Measurements from ENCODE around the gene NUDT14.

Gene NUDT14

DNA sequence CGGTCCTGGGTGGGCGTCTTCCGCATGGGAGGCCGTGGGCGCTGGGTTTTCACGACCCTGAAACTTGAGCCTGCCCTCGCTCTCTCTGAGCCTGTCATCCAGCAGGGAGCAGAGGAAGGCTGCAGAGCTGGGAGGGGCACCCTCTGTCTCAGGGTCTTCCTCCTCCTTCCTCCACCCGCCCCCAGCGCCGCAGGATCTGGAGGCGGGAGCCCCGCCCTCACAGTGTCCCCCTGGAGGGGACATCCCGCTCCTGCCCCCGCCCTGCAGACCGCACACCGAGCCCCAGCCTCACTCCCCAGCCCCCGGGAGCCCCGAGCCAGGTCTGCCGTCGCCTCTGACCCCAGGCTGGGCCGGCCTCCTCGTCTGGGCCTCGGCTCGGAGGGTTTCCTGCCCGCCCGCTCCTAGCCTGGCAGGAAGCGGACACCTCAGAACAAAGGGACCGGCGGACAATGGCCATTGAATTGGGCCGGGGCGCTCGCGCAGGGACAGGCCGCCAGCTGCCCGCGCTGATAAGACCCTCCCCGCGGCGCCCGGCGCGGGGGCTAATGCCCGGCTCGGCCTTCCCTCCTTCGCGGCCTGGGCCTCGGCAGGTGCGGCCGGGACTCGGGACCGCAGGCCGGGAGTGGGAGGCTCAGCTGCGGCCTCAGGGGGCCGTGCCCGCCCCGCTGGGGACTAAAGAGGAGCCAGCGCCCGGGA lies 15.3 kb upstream of the NUDT14 start:
- H3K27me3 ChIP-seq (ENCODE audit: insufficient read depth, low read length), result peaks cover 17% of the 10 kb centered on the region
- no peaks in the 10 kb centered on the region for H3K79me2 ChIP-seq (ENCODE audit: control insufficient read depth, insufficient read depth, low read length, poor library complexity)
- H3K18ac ChIP-seq (ENCODE audit: low read length), result no peak overlapping the region
- H2AK5ac ChIP-seq (ENCODE audit: low read length), result no peak overlapping the region
- H4K12ac ChIP-seq (ENCODE audit: low read depth, low read length), result peak overlapping the region; percentile 36
- H4K91ac ChIP-seq (ENCODE audit: low read depth, low read length), result peak overlapping the region; percentile 28
- H3K4ac ChIP-seq (ENCODE audit: low read depth, low read length), result no peak overlapping the region
- H2BK120ac ChIP-seq (ENCODE audit: insufficient read depth, low read length, poor library complexity), result no peak overlapping the region
- no peaks in the 10 kb centered on the region for H3K79me1 ChIP-seq (ENCODE audit: low read length)
- H3K9ac ChIP-seq (ENCODE audit: low read length), result no peak overlapping the region
- peak overlapping the region; percentile 57 for H3K4me2 ChIP-seq (ENCODE audit: low read length)
- no peak overlapping the region for H2BK12ac ChIP-seq (ENCODE audit: low read length)
- H3K14ac ChIP-seq (ENCODE audit: low read length), result no peak overlapping the region
- H3K9me3 ChIP-seq (ENCODE audit: insufficient read depth, low read depth, low read length), result peaks cover 4% of the 10 kb centered on the region
- no peaks in the 10 kb centered on the region for H3K36me3 ChIP-seq (ENCODE audit: control insufficient read depth in 1 of 2, insufficient read depth in 2 of 2, low read length in 2 of 2)
- no peak overlapping the region for H3K23ac ChIP-seq (ENCODE audit: low read length)
- no peak for DNase-seq
- no CpG with 5 or more reads among the region's 58 CpGs for WGBS (ENCODE audit: extremely low coverage, insufficient coverage, insufficient read length)
- H3K27ac ChIP-seq (ENCODE audit: low read depth, low read length), result no peak overlapping the region
- peak overlapping the region; percentile 60 for H2AFZ ChIP-seq (ENCODE audit: insufficient read depth, low read length, poor library complexity)
- peaks cover 0 to 10% of the 10 kb centered on the region in 2 experiments for H3K4me1 ChIP-seq (ENCODE audit: control insufficient read depth in 1 of 2, insufficient read depth in 2 of 2, low read length in 2 of 2)
- H2BK5ac ChIP-seq (ENCODE audit: low read depth, low read length, poor library complexity), result no peak overlapping the region
- no peak overlapping the region for H3K4me3 ChIP-seq (ENCODE audit: low read depth, low read length)
- peak overlapping the region; percentile 6 for H4K8ac ChIP-seq (ENCODE audit: low read depth, low read length)

DNA sequence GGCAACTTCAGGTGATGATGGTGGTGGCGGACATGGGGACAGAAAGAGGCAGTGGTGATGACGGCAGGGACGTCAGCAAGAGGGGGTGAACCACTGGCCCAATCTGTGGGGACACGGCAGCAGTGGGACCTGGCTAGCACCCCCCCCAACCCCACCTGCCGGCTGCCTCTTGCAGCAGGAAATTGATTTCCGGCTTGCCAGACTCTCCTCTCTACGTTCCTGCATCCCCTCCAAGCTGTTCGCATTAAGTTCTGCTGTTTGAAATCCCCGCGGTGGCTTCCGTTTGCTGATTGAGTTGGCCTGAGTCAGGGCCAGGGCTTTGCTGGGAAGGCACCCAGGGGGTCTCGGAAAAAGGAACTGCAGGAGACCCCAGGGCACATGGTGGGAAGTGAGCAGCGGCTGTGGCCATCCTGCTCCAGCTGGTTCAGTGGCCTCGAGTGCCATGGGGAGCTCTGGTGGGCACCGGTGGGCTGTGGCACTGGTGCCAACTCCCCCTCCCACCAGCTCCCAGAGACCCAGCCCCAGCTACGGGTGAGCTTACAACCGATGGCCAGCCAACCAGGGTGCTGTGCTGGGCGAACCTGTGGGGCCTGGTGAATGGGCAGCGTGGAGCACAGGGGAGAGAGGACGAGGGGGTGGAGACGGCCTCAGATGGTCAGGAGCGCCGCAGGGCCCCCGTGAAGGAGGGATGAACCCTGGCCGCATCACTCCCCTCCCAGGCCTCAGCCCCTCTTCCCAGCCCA lies 14.6 kb upstream of the NUDT14 start:
- WGBS (ENCODE audit: extremely low coverage, insufficient coverage, insufficient read length), result no CpG with 5 or more reads among the region's 25 CpGs
- peaks cover 17% of the 10 kb centered on the region for H3K27me3 ChIP-seq (ENCODE audit: insufficient read depth, low read length)

DNA sequence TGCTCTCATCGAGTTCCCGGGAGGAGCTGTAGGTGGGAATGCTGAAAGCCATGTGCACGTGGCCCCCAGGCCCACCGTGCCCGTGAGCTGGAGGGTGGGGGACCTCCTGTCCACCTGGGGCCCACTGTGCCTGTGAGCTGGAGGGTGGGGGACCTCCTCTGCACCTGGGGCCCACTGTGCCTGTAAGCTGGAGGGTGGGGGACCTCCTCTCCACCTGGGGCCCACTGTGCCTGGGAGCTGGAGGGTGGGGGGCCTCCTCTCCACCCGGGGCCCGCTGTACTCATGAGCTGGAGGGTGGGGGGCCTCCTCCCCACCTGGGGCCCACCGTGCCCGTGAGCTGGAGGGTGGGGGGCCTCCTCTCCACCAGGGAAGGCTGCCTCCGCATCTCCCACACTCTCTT lies 13.9 kb upstream of the NUDT14 start:
- Histone ChIP-seq H2BK12ac (ENCODE audit: low read length) (no peak overlapping the region), H3K4me2 (ENCODE audit: low read length) (no peak overlapping the region), H3K9ac (ENCODE audit: low read length) (no peak overlapping the region), H3K79me2 (ENCODE audit: control insufficient read depth, insufficient read depth, low read length, poor library complexity) (no peaks in the 10 kb centered on the region), H3K36me3 (ENCODE audit: control insufficient read depth in 1 of 2, insufficient read depth in 2 of 2, low read length in 2 of 2) (no peaks in the 10 kb centered on the region), H3K4ac (ENCODE audit: low read depth, low read length) (no peak overlapping the region), H4K91ac (ENCODE audit: low read depth, low read length) (no peak overlapping the region), H3K9me3 (ENCODE audit: insufficient read depth, low read depth, low read length) (peaks cover 4% of the 10 kb centered on the region), H2BK120ac (ENCODE audit: insufficient read depth, low read length, poor library complexity) (no peak overlapping the region), H3K4me3 (ENCODE audit: low read depth, low read length) (no peak overlapping the region), H4K8ac (ENCODE audit: low read depth, low read length) (no peak overlapping the region), H2BK5ac (ENCODE audit: low read depth, low read length, poor library complexity) (no peak overlapping the region), H3K27me3 (ENCODE audit: insufficient read depth, low read length) (peaks cover 17% of the 10 kb centered on the region), H2AFZ (ENCODE audit: insufficient read depth, low read length, poor library complexity) (no peak overlapping the region), H3K4me1 (ENCODE audit: control insufficient read depth in 1 of 2, insufficient read depth in 2 of 2, low read length in 2 of 2) (peaks cover 0 to 10% of the 10 kb centered on the region in 2 experiments), H3K79me1 (ENCODE audit: low read length) (no peaks in the 10 kb centered on the region), H2AK5ac (ENCODE audit: low read length) (no peak overlapping the region), H3K18ac (ENCODE audit: low read length) (no peak overlapping the region), H4K12ac (ENCODE audit: low read depth, low read length) (no peak overlapping the region), H3K27ac (ENCODE audit: low read depth, low read length) (no peak overlapping the region), H3K14ac (ENCODE audit: low read length) (no peak overlapping the region), H3K23ac (ENCODE audit: low read length) (no peak overlapping the region)
- DNase-seq, result no peak
- no CpG with 5 or more reads among the region's 10 CpGs for WGBS (ENCODE audit: extremely low coverage, insufficient coverage, insufficient read length)

More for the DNA sequence above, 14.6 kb upstream of the NUDT14 start:
- peaks cover 0 to 10% of the 10 kb centered on the region in 2 experiments for H3K4me1 ChIP-seq (ENCODE audit: control insufficient read depth in 1 of 2, insufficient read depth in 2 of 2, low read length in 2 of 2)
- no peak overlapping the region for H2AK5ac ChIP-seq (ENCODE audit: low read length)
- peak overlapping the region; percentile 57 for H3K4me2 ChIP-seq (ENCODE audit: low read length)
- H3K4me3 ChIP-seq (ENCODE audit: low read depth, low read length), result no peak overlapping the region
- no peak overlapping the region for H3K4ac ChIP-seq (ENCODE audit: low read depth, low read length)
- no peak overlapping the region for H3K14ac ChIP-seq (ENCODE audit: low read length)
- H4K12ac ChIP-seq (ENCODE audit: low read depth, low read length), result no peak overlapping the region
- H3K9ac ChIP-seq (ENCODE audit: low read length), result no peak overlapping the region
- H2BK12ac ChIP-seq (ENCODE audit: low read length), result no peak overlapping the region
- peak overlapping the region; percentile 6 for H4K8ac ChIP-seq (ENCODE audit: low read depth, low read length)
- peaks cover 4% of the 10 kb centered on the region for H3K9me3 ChIP-seq (ENCODE audit: insufficient read depth, low read depth, low read length)
- H3K36me3 ChIP-seq (ENCODE audit: control insufficient read depth in 1 of 2, insufficient read depth in 2 of 2, low read length in 2 of 2), result no peaks in the 10 kb centered on the region
- H2AFZ ChIP-seq (ENCODE audit: insufficient read depth, low read length, poor library complexity), result peak overlapping the region; percentile 60
- H4K91ac ChIP-seq (ENCODE audit: low read depth, low read length), result peak overlapping the region; percentile 28
- H3K79me1 ChIP-seq (ENCODE audit: low read length), result no peaks in the 10 kb centered on the region
- H2BK120ac ChIP-seq (ENCODE audit: insufficient read depth, low read length, poor library complexity), result no peak overlapping the region
- no peak overlapping the region for H3K23ac ChIP-seq (ENCODE audit: low read length)
- no peak overlapping the region for H3K27ac ChIP-seq (ENCODE audit: low read depth, low read length)
- no peak for DNase-seq
- H2BK5ac ChIP-seq (ENCODE audit: low read depth, low read length, poor library complexity), result no peak overlapping the region
- no peak overlapping the region for H3K18ac ChIP-seq (ENCODE audit: low read length)
- H3K79me2 ChIP-seq (ENCODE audit: control insufficient read depth, insufficient read depth, low read length, poor library complexity), result no peaks in the 10 kb centered on the region

DNA sequence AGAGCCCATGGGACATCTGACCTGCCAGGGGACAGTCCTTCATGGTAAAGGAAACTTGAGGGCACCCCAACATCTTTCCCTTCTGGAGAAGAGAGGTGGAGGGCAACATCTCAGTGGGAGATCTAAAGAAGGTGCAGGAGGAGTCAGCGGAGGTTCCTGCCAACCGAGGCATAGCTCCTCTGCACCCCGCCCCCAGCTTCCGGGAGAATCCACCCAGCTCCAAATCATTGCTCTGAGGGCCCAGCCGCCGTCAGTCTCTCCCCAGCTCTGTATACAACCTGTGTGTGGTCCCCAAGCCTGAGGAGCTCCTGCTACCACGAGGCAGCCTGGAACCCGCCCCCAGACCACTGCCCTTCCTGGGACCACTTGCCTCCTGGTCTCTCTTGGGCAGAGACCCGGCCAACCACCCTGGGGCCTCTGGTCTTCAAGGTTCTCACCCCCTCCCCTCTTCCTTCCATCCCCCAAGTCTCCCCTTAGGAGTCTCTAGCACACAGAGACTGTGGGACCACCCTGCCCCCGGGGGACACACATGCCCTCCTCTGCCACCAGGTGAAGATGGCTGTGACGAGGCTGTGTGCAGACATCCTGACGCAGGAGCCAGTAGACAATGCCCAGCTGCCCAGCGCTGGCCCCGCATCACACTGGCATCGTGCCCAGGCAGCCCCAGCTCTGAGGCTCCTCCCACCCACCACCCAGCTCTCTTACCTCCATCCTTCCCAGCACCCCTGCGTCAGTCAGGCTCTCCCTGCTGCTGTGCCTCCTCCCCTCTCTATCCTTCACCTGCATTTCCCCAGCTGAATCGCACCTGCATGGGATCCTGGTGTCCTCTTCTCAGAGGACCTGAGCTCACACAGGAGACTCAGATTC lies 13.0 kb upstream of the NUDT14 start:
- H3K14ac ChIP-seq (ENCODE audit: low read length), result no peak overlapping the region
- H3K4me2 ChIP-seq (ENCODE audit: low read length), result no peak overlapping the region
- H3K79me2 ChIP-seq (ENCODE audit: control insufficient read depth, insufficient read depth, low read length, poor library complexity), result no peaks in the 10 kb centered on the region
- no peak overlapping the region for H3K27ac ChIP-seq (ENCODE audit: low read depth, low read length)
- no peak overlapping the region for H2BK12ac ChIP-seq (ENCODE audit: low read length)
- H2BK120ac ChIP-seq (ENCODE audit: insufficient read depth, low read length, poor library complexity), result no peak overlapping the region
- DNase-seq, result no peak
- H4K8ac ChIP-seq (ENCODE audit: low read depth, low read length), result no peak overlapping the region
- H4K91ac ChIP-seq (ENCODE audit: low read depth, low read length), result no peak overlapping the region
- H3K9me3 ChIP-seq (ENCODE audit: insufficient read depth, low read depth, low read length), result peaks cover 4% of the 10 kb centered on the region
- peaks cover 0 to 10% of the 10 kb centered on the region in 2 experiments for H3K4me1 ChIP-seq (ENCODE audit: control insufficient read depth in 1 of 2, insufficient read depth in 2 of 2, low read length in 2 of 2)
- no peak overlapping the region for H3K18ac ChIP-seq (ENCODE audit: low read length)
- H3K9ac ChIP-seq (ENCODE audit: low read length), result no peak overlapping the region
- no peak overlapping the region for H2AFZ ChIP-seq (ENCODE audit: insufficient read depth, low read length, poor library complexity)
- H2AK5ac ChIP-seq (ENCODE audit: low read length), result no peak overlapping the region
- H3K4ac ChIP-seq (ENCODE audit: low read depth, low read length), result no peak overlapping the region
- no peak overlapping the region for H3K4me3 ChIP-seq (ENCODE audit: low read depth, low read length)
- no CpG with 5 or more reads among the region's 17 CpGs for WGBS (ENCODE audit: extremely low coverage, insufficient coverage, insufficient read length)
- H3K27me3 ChIP-seq (ENCODE audit: insufficient read depth, low read length), result peaks cover 17% of the 10 kb centered on the region
- no peak overlapping the region for H2BK5ac ChIP-seq (ENCODE audit: low read depth, low read length, poor library complexity)
- no peak overlapping the region for H4K12ac ChIP-seq (ENCODE audit: low read depth, low read length)
- no peaks in the 10 kb centered on the region for H3K36me3 ChIP-seq (ENCODE audit: control insufficient read depth in 1 of 2, insufficient read depth in 2 of 2, low read length in 2 of 2)
- no peaks in the 10 kb centered on the region for H3K79me1 ChIP-seq (ENCODE audit: low read length)
- no peak overlapping the region for H3K23ac ChIP-seq (ENCODE audit: low read length)
